GM12891 (cell line): ENCODE data around the gene TNFSF10.

Experiments used
- PAX5 ChIP-seq: IDR thresholded peaks from 2 replicates; pipeline ENCODE4 v1.6.1; 2011; ENCODE audit warnings: low read length, moderate library complexity, mild to moderate bottlenecking; ENCODE audit not compliant: insufficient read depth, severe bottlenecking
- POLR2A ChIP-seq: IDR thresholded peaks from 2 replicates; pipeline ENCODE4 v1.6.1; 2011; ENCODE audit warnings: low read depth, low read length, control low read depth
- POLR2AphosphoS5 ChIP-seq: IDR thresholded peaks from 2 replicates; pipeline ENCODE4 v1.6.1; 2011; ENCODE audit warnings: low read depth, low read length, control low read depth
- SPI1 ChIP-seq: IDR thresholded peaks from 2 replicates; pipeline ENCODE4 v1.6.1; 2011; ENCODE audit warnings: low read depth, low read length, control low read depth
- TAF1 ChIP-seq: IDR thresholded peaks from 2 replicates; pipeline ENCODE4 v1.6.1; 2011; ENCODE audit warnings: low read depth, low read length, control low read depth

DNA sequence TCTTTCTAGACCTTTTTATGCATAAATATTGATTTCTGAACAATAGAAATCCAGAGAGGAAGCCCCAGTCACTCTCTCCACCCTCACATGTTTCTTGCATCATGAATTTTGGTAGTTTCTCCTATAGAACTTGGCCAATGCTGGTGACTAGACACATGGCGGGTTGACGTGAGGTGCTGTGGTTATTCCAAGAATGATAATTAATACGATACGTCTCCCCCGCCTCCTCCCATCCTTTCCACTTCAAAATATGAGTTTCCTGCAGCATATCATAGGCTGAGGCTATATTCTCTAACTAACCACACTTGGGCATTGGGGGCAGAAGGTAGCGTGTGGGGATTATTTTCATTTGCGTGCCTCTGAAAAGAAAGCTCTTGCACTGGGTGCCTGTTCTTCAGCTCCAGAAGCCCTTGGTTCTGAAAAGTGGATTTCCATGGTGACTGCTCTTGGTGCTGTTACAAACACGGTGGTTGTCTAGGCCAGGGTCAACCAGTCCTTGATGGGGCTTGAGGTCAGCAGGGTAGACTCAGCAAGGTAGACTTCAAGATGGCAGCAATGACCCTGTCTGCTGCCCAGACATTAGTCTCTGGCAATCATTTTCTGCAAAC is 5.3 kb downstream of the TNFSF10 start:
- TF ChIP-seq POLR2A (no peak), SPI1 (no peak), POLR2AphosphoS5 (no peak), TAF1 (no peak), PAX5 (no peak)
